GM12892 (cell line): Measurements from ENCODE around the gene IKBKG.

ENCODE experiments used
- POLR2A ChIP-seq: IDR thresholded peaks from 2 replicates; pipeline ENCODE4 v1.6.1; 2011; ENCODE audit warnings: low read depth, low read length, control low read depth
- POLR2AphosphoS5 ChIP-seq: IDR thresholded peaks from 2 replicates; pipeline ENCODE4 v1.6.1; 2011; ENCODE audit warnings: low read depth, low read length, control low read depth
- TAF1 ChIP-seq: IDR thresholded peaks from 2 replicates; pipeline ENCODE4 v1.6.1; 2011; ENCODE audit warnings: low read depth, mild to moderate bottlenecking, control low read depth, low read length, borderline replicate concordance

DNA sequence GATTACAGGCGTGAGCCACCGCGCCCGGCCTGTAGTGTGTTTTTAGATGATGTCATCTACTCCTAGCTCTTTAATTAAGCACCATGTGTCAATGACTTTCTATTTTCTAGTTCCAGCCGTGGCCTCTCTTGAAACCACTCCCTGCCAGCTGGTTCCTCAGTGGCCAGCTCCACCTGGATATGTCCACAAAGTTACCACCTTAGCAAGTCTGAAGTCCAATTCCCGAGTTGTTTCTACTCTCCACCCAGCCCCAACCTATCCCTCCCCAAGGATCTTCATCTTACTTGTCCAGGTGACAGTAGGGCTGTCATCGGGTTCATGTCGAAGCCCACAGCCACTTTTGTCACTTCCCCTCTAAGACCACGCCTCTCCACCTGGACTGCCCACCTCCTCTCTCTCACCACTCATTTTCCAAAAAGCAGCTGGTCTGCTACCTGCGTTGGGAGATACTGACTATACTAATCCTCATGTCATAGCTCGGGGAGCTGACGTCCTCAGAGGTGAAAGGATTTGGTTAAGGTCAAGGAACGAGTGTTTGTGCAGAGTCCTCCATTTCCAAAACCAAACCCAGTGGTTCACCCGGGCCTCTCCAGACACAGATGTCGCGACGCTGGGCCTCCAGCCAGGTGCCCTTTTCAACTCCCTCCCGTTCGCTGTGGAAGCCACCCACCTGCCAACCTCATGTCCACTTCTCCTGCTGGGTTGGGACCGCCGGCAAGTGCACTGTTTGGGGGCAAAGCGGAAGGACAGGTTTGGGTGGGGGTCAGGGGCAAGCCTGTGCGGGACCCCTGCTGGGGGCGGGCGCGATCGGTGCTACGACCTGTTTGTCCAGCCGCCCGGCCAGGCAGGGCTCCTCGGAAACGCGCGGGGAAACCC, 32.1 kb upstream of the IKBKG start:
- TF ChIP-seq POLR2A (no peak; the same call in 1 of the 2 replicates), POLR2AphosphoS5 (no peak), TAF1 (no peak)
